Measurements from ENCODE around the gene KRT71.

KRT71 gene

DNA sequence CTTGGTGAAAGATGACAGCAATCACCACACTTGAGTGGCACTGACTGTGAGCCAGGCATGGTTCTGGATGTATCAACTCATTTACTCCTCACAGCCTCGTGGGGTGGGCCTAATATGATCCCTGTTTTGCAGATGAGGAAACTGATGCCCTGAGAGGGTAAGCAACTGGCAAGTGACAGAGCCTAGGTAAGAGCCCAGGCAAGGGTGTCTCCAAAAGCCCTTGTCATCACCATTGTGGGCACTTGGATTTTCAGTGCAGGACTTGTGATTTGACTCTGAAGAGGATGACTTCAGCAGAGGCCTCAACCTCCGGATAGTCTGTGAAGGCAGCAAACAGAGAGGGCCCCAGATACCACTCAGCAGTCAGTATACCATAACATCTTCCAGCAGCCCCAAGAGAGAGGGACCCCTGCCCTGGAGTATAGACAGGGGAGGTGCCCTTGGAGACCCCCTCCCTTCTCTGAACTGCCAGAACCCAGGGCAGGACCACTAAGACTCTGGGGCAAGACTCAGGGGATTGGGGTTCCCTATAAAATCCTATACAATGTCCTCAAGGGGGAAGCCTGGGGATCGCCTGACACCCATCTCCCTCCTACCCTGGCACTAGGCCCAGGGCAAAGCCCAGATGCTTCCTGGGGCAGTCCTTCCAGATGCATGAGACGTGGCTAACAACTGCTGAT, 25.7 kb downstream of the KRT71 start:
- TF ChIP-seq, protein P1, sequence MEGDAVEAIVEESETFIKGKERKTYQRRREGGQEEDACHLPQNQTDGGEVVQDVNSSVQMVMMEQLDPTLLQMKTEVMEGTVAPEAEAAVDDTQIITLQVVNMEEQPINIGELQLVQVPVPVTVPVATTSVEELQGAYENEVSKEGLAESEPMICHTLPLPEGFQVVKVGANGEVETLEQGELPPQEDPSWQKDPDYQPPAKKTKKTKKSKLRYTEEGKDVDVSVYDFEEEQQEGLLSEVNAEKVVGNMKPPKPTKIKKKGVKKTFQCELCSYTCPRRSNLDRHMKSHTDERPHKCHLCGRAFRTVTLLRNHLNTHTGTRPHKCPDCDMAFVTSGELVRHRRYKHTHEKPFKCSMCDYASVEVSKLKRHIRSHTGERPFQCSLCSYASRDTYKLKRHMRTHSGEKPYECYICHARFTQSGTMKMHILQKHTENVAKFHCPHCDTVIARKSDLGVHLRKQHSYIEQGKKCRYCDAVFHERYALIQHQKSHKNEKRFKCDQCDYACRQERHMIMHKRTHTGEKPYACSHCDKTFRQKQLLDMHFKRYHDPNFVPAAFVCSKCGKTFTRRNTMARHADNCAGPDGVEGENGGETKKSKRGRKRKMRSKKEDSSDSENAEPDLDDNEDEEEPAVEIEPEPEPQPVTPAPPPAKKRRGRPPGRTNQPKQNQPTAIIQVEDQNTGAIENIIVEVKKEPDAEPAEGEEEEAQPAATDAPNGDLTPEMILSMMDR (conservative IDR thresholded peaks at IDR 0.05; ENCODE audit: control insufficient read depth, insufficient read depth, low read depth, low read length): no peak
- H3K4me3 ChIP-seq (ENCODE audit: control insufficient read depth, low read depth, low read length): no peak overlapping the region
- DNase-seq (ENCODE audit: low read depth): no peak

DNA sequence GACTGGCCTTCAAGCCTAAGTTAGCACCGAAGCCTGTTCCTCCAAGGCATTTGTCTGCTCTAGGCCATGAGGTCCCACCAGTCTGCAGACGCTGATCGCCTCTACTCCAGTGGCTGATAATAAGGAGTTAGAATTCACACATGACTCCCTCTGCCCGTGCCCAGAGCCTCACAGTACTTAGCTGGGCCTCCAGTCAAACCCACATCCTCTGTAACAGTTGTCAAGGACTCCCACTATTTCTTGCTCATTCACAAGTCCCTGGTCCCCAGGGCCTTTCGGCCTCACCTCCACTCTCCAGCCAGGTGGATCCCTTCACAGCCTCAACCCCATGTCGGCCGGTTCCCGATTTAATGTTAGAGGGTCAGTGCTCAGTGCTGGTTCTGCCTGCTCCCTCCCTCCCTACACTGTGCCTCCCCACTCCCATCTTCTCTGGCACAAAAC, 26.4 kb downstream of the KRT71 start:
- DNase-seq (ENCODE audit: low read depth): no peak
- no peak overlapping the region for H3K4me3 ChIP-seq (ENCODE audit: control insufficient read depth, low read depth, low read length)
- TF ChIP-seq, protein P1 (conservative IDR thresholded peaks at IDR 0.05; ENCODE audit: control insufficient read depth, insufficient read depth, low read depth, low read length): no peak

DNA sequence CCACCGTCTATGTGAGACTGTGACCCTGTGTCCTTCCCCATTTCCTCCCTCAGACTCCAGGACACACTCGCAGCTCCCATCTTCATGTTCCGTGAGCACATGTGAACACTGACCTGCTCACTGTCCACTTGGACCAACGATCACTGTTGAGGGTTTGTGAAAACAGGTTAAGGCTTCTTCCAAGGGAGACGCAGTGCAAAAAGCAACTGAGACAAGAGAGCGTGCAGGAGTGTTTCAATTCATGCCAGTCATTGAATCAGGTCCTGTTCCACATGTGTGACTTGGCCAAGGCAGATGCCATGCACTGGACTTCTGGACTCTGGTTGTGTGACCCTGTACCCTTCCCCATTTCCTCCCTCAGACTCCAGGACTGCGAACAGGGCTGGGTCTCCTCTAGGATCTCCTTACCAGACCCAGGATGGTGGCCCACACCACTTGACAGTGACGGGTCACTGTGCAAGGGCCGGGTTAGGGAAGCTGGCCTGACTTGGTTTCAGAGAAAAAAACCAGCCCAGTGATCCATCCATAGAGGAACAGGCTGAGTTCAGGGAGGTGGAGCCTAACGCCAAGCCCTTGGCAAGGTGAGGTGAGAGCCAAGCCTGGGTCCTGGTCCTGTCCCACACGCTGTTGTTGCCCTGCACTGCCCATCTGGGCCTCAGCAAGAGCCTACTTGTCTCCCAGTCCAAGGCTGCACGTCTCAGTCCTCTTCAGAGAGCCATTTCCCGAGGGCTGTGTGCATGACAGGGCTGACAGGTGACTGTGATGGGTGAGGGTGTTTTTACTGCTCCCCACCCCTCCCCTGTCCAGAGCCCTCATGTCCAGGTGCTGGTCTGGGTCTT, 27.1 kb downstream of the KRT71 start:
- no peak overlapping the region for H3K4me3 ChIP-seq (ENCODE audit: control insufficient read depth, low read depth, low read length)
- TF ChIP-seq, protein P1 (conservative IDR thresholded peaks at IDR 0.05; ENCODE audit: control insufficient read depth, insufficient read depth, low read depth, low read length): no peak
- DNase-seq (ENCODE audit: low read depth): no peak

DNA sequence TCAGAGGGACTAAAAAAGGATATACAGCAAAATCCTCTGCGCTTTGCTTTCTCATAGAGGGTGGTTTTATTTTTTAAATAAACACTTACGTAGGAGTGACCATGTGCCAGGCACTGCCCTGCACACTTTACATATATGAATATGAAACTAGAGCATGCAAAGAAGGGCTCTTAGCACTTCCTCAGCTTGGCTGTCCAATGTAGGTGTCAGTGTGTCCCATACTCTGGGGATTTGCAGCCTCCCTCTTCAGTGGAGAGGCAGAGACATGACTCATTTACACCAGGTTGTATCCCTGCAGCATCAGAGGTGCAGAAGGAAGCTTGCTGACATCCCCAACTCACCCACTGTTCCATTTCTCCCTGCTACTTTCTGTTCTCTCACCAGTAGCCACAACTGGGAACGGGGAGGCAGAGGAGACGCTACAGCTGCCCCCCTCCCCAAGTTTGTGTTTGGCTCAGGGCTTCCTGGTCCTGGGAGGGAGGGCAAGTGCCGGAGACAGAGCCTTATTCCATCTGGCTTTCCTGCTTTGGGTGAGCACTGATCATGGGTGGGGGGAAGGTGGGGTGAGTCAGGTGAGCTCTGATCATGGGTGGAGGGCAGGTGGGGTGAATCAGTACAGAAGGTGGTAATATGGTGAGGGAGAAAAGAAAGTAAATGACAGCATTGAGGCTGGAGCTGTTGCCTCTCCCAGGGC, 27.9 kb downstream of the KRT71 start:
- DNase-seq (ENCODE audit: low read depth): no peak
- H3K4me3 ChIP-seq (ENCODE audit: control insufficient read depth, low read depth, low read length): no peak overlapping the region
- TF ChIP-seq, protein P1 (conservative IDR thresholded peaks at IDR 0.05; ENCODE audit: control insufficient read depth, insufficient read depth, low read depth, low read length): no peak

DNA sequence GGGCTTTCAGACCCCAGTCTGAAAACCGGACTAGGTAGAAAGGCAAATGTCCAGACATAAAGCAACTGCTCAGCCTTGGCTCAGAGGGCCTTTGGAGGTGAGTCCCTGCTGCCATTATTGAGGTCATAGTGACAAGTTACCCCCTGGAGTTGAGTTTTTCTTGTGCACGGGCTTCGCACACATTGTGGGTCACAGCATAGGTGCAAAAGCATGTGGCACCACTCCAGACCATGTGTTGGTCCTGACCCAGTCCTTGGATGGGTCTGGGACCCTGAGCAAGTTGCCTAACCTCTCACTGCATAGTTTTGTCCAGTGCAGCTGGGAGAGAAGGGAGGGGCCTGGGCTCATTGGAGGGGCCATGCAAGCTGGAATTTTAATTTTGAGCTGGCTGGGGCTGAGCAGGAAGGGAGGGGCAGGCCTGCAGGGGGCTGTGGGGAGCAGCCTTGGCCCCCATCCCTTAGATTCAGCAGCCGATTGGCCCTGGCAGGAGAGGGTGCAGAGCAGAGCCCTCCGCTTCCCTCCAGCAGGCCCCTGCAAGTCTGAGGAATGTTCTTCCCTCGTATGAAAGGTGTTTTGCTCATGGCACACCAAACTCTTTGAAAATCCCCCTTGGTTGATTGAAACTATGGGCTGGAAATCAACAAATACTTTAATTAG, 28.6 kb downstream of the KRT71 start:
- TF ChIP-seq, protein P1 (conservative IDR thresholded peaks at IDR 0.05; ENCODE audit: control insufficient read depth, insufficient read depth, low read depth, low read length): no peak
- H3K4me3 ChIP-seq (ENCODE audit: control insufficient read depth, low read depth, low read length): no peak overlapping the region
- no peak for DNase-seq (ENCODE audit: low read depth)

DNA sequence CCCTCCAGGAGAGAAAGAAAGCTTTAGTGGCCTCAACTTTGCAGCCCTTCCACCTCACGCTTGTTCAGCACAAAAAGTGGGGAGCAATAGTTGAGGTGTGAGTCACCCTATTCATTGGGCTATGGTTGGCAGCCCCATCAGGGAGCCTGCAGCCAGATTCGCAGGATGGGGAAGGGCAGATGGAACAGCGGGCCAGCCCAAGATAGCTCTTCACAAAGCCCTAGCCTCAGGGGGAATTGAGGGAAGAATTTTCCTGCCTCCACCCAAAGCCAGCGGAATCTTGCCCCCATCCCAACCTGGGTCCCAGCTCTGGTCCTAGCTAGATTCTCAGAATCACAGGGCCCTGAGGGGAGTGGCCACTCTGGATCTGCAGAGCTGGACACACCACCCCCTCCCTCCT, 29.1 kb downstream of the KRT71 start:
- H3K4me3 ChIP-seq (ENCODE audit: control insufficient read depth, low read depth, low read length): no peak overlapping the region
- DNase-seq (ENCODE audit: low read depth): no peak
- TF ChIP-seq, protein P1 (conservative IDR thresholded peaks at IDR 0.05; ENCODE audit: control insufficient read depth, insufficient read depth, low read depth, low read length): no peak
